Central memory CD4-positive, alpha-beta T cell (primary cell): Measurements from ENCODE around the gene LPGAT1.
"Not testable (repeated sequence)": the region's sequence is repeated elsewhere in the genome, so short reads cannot be mapped to it uniquely, and the experiment has no call there.

Experiments used
- DNase-seq: peaks from one replicate; pipeline ENCODE4 v3.0.0; 2022

The LPGAT1 gene

DNA sequence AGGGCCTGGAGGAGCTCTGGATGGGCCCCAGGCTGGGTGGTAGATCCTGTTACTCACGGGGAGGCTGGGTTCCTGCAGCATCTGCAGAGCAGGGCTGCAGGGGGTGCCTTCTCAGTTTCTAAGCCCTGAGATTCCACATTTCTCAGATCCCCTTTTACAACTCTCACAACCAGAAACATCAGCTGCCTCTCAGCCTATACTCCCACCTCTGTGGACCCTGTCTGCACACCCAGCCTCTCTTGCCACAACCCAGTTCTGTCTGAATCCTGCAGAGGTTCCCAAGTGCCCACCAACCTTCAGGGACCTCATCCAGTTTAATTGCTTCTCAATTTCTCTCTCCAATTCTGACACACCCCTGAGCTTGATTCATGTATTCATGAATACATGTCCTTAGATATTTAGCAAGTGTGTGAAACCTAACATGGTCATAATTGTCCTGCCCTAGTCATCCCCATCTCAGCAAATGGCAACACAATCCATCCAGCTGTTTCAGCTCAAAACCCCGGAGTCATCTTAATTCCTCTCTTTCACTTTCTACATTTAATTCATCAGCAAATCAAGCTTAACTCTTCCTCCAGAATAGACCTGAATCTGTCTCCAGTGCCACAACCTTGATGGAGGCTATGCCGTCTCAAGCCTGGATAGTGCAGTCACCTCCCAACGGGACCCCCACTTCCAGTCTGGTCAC is 98.1 kb downstream of the LPGAT1 start:
- no peak for DNase-seq

DNA sequence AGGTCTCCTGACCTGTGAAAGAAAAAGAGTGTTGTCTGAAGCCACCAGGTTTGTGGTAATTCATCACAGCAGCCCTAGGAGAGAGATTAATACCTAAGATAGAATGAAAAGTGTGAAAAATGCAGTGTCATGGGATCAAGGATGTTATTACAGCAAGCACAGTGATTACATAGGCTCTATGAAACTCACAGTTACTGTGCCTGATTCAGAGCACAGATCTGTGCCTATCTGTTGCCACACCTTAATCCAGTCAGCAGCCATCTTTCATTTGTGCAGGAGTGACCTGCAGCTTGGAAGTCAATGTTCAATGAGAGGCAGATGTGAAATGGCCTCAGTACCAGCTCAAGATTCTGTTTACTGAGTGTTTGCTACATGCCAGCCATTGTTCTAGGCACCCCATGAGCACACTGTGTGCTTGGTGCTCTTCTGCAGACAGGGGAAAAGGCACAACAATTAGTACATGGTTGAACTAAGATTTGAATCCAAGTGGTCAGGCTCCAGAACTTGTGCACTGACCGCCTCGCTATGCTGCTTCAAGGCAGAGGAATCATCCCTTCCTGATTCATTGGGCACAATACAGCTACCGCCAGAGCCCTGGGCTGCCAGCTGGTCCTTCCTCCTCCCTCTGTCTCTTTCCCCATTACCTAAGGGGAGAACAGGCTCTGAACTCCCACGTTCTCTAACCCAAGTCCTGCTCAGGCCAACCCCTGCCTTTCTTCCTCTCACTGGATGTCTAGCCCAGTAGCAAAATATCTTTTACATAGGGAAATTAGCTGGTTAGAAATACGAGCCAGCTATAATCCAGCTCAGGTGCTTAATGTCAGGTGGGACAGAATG is 98.9 kb downstream of the LPGAT1 start:
- DNase-seq, result no peak

DNA sequence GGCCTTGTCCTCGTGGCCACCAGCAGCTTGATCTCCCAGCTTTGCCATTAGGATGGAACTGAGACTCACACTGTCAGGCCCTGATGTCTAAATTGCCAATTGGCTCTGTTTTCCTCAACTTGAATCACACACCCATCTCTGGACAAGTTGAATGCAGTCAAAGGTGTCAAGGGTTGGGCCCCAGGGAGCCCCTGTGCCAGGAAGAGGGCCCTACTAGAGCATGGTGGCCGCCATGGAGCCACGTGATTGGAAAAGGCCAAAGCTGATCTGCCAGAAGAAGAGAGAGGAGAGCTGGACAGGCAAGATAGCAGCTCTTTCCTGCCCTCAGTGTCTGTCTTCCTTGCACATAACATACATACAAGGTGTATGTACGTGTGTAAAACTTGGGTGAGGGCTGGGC is 100.2 kb downstream of the LPGAT1 start:
- DNase-seq, result no peak

DNA sequence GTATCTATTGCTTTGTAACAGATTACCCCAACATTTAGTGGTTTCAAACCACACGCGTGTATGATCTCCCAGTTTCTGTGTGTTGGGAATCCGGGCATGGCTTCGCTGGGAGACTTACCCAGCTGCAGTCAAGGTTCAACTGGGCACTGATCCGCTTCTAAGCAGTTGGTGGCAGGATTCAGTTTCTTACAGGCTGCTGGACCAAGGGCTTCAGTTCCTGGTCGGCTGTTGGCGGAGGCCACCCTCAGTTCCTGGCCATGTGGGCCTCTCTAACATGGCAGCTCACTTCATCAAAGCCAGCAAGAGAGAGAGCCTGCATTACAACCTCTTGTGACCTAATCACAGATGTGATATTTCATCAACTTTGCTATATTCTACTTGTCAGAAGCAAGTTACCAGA is 101.3 kb downstream of the LPGAT1 start:
- DNase-seq, result no peak

DNA sequence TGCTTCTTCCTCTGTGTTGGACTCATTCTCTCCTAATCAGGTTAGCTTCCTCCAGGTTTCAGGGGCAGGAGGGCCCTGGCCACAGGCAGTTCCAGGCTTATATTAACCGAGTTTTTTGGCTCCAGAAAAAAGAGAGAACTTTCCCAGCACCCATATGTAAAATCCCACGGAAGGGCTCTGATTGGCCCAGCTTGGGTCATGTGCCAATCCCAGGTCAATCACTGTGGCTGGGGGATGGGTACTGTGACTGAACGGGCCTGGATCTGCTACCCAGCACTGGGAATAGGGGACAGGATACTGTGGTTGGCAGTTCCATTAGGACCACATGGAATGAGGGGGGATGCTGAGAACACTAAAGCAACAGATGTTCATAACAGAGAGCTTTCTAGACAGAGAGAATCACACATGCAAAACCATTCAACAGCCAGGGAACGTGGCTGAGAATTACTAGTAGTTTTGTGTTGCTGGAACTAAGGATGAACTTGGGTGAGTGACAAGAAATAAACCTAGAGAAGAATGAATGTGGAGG is 104.0 kb downstream of the LPGAT1 start:
- no peak for DNase-seq

DNA sequence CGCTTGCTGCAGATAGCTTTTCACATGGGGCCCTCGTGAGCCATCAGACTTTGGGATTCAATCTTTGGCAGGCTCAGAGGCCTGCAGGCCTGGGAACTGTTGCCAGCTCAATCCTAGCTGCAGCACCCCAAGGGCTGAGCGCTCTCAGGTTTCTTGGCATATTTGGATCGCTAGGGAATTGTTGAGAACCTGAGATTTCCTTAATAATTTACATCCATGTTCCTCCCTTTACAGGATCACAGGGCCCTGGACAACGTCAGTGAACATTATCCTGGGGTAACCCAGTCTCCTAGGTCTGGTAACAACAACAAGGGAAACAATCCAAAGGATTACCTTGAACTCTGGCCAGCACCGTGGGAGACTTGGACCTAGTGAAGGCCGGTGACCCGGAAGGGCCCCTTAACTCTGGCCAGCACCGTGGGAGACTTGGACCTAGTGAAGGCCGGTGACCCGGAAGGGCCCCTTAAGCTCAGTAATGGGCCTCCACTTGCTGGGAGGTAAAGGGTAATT is 105.8 kb downstream of the LPGAT1 start:
- no peak for DNase-seq

DNA sequence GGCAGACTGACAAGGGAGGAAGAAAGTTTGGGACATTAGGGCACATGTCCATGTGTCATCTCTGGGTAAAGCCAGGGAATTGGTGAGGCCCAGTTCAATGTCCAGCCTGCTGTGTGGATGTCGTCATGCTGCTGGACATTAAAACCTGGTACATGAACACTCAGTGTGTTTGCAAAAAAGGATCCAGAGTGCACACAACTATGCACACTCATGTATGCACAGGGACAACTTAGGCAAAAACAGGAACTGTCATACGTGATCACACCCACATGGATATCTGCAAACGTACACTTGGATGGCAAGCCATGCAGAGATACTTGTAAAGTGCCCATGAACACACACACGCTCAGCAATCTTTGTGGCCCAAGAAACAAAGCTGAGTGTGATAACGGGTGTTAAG is 107.3 kb downstream of the LPGAT1 start:
- no peak for DNase-seq

DNA sequence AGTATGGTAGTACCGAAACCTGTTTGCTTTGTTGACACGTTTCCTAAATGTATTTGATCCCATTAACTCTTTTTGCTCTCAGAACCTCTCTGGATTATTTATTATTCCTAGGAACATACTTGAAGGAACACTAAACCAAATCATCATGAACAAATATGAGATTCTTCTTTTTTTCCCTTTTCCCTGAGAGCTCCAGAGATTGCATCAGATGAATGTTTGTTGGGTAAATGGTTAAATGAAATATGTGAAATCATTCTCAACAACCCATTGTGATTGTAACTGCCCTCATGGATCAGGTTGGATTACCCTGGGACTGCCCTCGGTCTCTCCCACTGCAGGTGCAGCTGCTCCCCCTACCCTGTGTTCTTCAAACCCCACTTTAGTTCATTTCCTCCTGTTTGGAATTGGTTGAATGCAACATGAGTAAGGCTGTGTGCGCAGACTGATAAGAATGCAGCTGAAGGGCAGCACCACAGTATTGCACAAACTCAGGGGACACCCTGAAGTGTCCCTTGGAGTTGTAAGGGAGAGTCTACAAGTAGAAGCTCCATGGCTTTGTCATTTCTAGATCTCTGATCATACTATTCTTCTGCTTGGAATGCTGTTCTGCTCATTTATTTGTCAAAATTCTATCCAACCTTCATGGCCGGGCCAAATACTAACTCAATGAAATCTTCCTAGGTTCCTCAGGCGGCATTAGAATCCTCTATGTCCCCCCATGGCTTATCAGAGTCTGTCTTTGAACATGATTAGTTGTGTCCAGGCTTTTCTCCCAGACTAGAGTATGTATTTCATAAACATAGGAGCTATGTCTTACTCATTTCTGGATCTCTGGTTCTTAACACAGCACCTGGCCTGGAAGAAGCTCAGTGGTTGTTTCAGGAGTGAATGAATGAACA is 108.0 kb downstream of the LPGAT1 start:
- no peak for DNase-seq

DNA sequence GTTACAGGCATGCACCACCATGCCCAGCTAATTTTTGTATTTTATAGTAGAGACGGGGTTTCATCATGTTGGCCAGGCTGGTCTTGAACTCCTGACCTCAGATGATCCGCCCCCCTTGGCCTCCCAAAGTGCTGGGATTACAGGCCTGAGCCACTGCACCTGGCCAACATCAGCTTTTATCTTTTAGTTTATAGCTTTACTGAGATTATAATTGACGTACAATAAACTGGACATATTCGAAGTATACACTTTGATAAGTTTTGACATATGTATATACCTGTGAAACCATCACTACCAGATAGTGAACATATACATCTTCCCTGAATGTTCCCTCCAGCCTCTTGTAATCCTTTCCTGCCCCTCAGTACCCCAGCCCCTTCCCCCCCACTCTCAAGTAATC is 114.0 kb downstream of the LPGAT1 start:
- not testable (repeated sequence) for DNase-seq

DNA sequence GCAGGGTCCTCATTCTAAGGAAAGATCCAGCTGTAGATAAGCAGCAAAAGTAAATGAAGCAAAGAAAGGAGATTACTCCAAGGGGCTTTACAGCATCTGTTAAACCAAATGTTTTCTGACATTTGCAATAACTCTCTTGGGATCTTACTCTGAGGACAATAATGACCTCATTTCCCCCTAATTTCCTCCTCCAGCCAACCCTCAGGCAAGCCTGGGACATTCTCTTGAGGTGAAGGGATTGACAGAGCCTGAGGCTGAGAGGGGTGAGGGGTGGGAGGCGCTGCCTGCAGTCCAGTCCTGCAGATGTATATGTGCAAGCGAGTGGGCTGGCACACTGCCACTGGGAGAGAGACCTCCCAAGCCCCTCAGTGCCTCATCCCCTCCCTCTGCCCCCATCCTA is 114.6 kb downstream of the LPGAT1 start:
- no peak for DNase-seq

DNA sequence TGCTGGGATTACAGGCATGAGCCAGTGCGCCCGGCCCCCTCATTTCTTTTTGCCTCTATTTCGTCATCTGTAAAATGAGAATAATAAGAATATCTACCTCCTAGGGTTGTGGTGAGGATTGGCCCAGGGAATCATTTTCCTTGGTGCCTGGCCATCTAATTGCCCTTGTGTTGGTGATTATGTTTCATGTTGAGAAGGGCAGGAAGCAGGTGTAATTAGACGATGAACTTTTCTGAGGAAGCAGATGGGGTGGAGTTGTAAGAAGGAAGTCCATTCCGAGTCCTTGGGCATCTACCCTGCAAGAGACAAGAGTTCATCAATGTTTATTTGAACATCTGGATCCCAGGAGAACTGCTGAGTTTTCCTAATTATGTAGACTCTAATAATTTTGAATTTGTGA is 116.4 kb downstream of the LPGAT1 start:
- no peak for DNase-seq

DNA sequence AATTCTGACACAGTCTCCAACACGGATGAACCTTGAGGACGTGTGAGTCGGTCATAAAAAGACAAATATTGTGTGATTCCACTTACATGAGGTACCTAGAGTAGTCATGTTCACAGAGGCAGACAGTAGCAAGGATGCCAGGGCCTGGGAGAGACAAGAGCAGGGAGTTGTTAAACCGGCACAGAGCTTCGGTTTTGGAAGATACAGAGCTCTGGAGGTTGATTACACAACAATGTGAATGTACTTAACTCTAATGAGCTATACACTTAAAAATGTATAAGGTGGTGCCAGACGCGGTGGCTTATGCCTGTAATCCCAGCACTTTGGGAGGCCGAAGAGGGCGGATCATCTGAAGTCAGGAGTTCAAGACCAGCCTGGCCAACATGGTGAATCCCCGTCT is 117.3 kb downstream of the LPGAT1 start:
- no peak for DNase-seq

DNA sequence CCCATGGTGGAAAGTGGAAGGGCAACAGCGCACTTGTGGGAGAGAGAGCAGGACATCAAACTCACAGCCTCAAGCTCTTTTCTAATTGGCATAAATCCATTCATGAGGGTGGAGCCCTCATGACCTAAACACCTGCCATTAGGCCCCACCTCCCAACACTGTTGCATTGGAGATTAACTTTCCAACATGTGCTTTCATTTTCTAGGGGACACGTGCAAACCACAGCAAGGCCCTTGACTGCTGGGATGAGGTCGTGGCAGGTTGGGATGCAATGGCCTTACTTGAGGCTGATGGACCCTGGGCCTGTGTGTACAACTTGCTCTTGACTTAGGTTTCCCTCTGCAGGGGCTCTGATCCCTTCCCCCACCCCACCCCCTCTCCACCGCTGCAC is 119.3 kb downstream of the LPGAT1 start:
- no peak for DNase-seq

DNA sequence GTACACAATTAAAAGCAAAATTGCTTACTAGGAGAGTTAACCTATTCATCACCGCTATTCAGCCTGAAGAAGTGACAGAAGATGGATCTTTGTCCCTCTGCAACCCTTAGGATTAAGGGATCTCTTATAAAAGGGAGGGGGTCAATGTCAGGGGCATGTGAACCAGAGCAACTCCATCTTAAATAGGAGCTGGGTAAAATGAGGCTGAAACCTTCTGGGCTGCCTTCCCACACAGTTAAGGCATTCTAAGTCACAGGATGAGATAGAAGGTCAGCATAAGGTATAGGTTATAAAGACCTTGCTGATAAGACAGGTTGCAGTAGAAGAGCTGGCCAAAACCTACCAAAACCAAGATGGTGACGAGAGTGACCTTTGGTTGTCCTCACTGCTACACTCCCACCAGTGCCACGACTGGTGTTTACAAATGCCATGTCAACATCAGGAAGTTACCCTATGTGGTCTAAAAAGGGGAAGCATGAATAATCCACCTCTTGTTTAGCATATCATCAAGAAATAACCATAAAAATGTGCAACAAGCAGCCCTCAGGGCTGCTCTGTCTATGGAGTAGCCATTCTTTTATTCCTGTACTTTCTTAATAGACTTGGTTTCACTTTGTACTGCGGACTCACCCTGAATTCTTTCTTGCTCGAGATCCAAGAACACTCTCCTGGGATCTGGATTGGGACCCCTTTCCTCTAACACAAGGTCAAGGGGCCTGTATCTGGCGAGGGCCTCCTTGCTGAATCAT is 119.8 kb downstream of the LPGAT1 start:
- no peak for DNase-seq

DNA sequence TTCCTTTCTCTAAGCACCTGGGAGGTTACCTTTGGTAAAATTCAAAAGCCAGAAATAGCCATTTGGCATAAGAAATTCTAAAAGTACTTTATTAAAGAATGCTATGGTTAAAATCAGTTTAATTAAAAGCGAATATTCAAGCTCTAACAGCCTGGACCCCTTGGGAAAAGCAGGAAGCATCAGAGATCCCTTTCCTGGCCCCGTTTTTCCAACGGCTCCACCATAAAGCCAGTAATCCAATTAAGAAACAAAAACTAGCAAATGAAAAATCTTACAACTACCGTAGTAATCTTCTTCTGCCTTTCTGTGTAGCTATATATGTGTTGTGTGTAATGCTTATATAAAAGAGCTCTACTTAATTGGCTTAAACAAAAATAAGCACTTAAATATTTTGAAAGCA is 121.6 kb downstream of the LPGAT1 start:
- no peak for DNase-seq

DNA sequence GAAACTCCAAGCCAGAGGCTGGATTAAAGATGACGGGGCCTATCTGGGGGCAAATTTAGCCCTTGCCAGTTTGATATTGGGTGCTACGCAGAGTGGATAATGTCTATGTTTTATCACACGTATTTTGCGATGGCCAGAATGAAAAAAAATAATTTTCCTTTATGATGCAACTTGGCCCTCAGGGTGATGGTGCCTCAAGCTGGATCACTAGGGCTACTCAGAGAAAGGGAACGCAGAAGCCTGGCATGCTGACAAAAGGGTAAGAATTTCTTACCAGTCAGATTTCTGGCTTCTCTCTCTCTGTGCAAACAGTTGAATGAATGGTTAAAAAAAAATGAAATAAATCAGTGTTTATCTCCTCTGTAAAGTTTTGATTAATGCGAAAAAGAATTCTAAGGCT is 122.6 kb downstream of the LPGAT1 start:
- no peak for DNase-seq

DNA sequence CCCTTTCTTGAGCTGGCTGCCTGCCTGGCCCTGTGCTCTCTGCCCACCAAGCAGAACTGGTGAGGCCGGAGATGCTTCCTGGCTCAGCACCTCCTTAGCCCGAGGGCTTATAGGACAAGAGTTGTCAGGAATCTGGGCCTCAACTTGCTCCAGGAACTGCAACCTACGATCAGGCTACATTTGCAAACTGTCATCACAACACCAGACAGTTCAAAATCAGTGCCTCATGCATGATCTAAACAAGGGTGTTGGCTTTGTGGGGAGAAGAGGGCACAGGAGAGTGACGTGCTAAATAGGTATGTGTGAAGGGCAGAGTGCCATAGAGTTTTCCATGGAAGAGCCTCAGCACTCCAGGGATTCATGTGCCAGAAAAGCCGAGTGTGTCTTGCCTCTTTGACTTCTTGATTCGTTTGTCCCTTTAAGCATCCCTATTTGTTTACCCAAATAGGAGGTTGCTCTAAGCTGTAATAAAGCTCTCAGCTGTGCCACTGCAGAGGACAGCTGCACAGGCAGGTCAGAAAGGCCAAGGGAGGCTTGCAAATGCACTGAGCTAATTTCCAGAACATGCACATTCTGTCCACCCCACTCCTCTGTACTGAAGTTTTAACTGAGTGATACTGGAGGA is 125.0 kb downstream of the LPGAT1 start:
- no peak for DNase-seq

DNA sequence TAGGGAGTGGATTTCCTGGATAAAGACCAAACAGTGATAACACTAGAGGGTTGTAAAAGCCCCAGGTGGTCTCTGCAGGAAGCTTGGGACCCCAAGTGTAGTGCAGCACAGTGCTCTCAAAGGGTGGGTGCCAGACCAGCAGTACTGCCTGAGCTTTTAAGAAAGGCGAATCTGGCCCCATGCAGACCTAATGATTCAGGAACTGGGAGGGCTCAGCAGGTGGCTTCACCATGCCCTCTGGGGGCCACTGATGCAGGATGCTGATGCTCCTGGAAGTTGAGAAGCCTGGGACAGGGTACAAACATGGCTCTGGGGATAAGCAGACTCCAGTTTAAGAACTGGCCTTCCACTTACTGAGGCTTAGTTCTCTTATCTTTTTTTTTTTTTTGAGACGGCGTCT is 126.0 kb downstream of the LPGAT1 start:
- DNase-seq, result no peak

DNA sequence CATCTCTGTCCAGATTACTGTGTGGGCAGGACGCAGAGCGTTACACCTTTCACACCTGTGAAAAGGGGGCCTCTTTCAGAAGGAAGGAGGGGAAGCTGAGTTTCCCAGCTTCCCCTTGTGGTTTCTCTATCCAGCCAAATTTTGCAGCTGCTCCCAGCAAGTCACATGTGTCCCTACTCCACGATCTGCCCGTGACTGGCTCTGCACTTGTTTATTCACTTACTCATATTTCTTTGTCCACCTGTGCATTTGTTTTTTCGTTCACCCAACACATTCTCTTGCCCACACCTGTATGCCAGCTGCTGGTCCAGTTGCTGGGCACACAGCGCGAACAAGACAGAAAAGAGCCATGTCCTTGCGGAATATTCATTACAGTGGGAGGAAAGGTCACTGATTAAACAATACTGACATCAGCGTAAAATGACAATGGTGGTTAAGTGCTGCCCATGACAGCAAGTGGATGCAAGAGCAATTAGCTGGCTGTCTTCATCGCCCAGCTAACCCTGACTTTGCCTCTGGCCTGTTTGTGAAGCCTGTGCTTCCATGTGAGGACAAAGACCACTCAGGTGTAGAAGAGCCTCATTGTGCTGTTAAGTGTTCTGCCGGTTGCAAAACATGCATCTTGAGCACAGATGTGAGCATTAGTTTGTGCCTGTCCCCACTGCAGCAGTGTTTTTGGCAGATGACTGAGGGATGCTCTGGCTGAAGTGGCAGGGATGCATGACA is 126.6 kb downstream of the LPGAT1 start:
- no peak for DNase-seq

DNA sequence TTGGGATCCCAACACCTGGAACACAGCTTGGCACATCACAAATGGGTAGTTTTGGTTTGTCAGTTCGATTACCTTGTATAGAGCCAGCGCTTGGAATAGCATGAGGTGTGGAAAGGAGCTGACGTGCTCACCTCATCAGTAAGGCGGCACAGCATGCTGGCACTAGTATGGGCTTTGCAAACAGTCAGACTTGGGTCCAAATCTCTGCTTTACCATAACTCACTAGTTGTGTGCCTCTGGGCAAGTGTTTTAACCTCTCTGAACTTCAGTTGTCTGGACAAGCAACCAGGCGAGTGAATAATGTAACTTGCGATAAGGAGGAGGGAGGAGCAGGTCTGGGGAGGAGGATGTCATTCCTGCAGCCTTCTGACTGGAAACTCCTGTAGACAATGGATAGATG is 128.8 kb downstream of the LPGAT1 start:
- no peak for DNase-seq

DNA sequence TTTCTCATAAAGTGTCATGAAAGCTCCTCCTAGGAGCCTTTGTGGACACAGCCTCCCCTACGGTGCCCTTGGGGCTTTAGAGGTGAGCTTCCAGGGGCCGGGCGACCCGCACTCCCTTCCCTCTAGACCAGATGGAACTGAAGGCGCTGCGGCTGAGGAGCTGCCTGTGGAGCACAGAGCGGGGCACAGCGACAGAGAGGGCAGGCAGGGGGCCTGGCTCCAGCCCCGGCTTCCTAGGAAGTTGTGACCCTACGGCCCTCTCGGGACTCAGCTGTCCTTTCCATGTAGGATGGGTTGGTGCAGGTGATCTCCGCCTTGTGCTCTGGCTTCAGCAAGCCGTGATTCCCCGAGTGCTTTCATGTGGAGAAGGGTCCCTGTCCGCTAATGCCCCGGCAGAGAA is 131.5 kb downstream of the LPGAT1 start:
- DNase-seq, result no peak
